ACHN (cell line): ENCODE measurements around the gene GNA15.
A peak's percentile ranks its signal among the peaks of the same experiment; 100 is the strongest.
"Not testable (repeated sequence)": the region's sequence is repeated elsewhere in the genome, so short reads cannot be mapped to it uniquely, and the experiment has no call there.

Experiments
- DNase-seq: peaks from one replicate; pipeline ENCODE4 v3.0.0-alpha.2; 2015
- in situ Hi-C: cut with HindIII; loops from 2 replicates; pipeline ENCODE4 v1.10.0; 2017; ENCODE audit warnings: low sequenced_read_pairs, low pct_ligation_motif_present, low pct_unique_long_range_greater_than_20kb

Gene GNA15

GRCh38 chr19:3162418-3163229, 26.8 kb downstream of the GNA15 start:
- no peak for DNase-seq
- in situ Hi-C loops = no loop called here

- in situ Hi-C loops = no loop called here
- DNase-seq = peak; percentile 67
Observed at GRCh38 chr19:3163230-3163886, 27.5 kb downstream of the GNA15 start.

- in situ Hi-C loops = no loop called here
Observed at GRCh38 chr19:3163943-3164342, 28.1 kb downstream of the GNA15 start.

GRCh38 chr19:3167533-3168272, 31.9 kb downstream of the GNA15 start:
- in situ Hi-C loops = no loop called here
- no peak for DNase-seq

More at GRCh38 chr19:3163943-3164342, 28.1 kb downstream of the GNA15 start:
- DNase-seq = no peak

- no peak for DNase-seq
- in situ Hi-C loops = no loop called here
Observed at GRCh38 chr19:3171894-3172672, 36.2 kb downstream of the GNA15 start.

- DNase-seq, in situ Hi-C loops: not testable (repeated sequence)
Observed at GRCh38 chr19:3172673-3173000, 36.8 kb downstream of the GNA15 start.

- in situ Hi-C loops = no loop called here
- DNase-seq = peak; percentile 21
Observed at GRCh38 chr19:3175781-3176714, 40.2 kb downstream of the GNA15 start.

- in situ Hi-C loops = no loop called here
Observed at GRCh38 chr19:3176715-3177501, 41.1 kb downstream of the GNA15 start.

GRCh38 chr19:3178377-3178972, 42.6 kb downstream of the GNA15 start, which contains the start of gene S1PR4:
Gene S1PR4, plus strand, starts transcription at chr19:3178769. Its CDS starts 24 bp downstream, at chr19:3178793.
- no peak for DNase-seq
- in situ Hi-C loops = no loop called here

More at GRCh38 chr19:3176715-3177501, 41.1 kb downstream of the GNA15 start:
- peak; percentile 32 for DNase-seq

- in situ Hi-C loops = no loop called here
- DNase-seq = no peak
Observed at GRCh38 chr19:3178973-3179738, 43.3 kb downstream of the GNA15 start.

GRCh38 chr19:3179739-3180293, 44.0 kb downstream of the GNA15 start:
- in situ Hi-C loops = no loop called here
- no peak for DNase-seq

GRCh38 chr19:3183721-3184641, 48.1 kb downstream of the GNA15 start:
- no peak for DNase-seq
- in situ Hi-C loops = no loop called here

- in situ Hi-C loops = no loop called here
- no peak for DNase-seq
Observed at GRCh38 chr19:3184847-3185460, 49.1 kb downstream of the GNA15 start.

GRCh38 chr19:3185461-3186159, 49.8 kb downstream of the GNA15 start, which contains the start of gene NCLN:
Gene NCLN, plus strand, starts transcription at chr19:3185930. Its CDS starts 101 bp downstream, at chr19:3186031.
- peak; percentile 90 for DNase-seq
- in situ Hi-C loops = no loop called here
